HG03060 (cell line): ENCODE results near the gene TSPYL2.
A peak's percentile ranks its signal among the peaks of the same experiment; 100 is the strongest.

ENCODE experiments used
- ATAC-seq: cut with Tn5 transposase; IDR thresholded peaks from one replicate; pipeline ENCODE4 v1.9.1; 2021; ENCODE audit warnings: low read depth, moderate number of reproducible peaks; ENCODE audit not compliant: unreplicated experiment

The TSPYL2 gene

DNA sequence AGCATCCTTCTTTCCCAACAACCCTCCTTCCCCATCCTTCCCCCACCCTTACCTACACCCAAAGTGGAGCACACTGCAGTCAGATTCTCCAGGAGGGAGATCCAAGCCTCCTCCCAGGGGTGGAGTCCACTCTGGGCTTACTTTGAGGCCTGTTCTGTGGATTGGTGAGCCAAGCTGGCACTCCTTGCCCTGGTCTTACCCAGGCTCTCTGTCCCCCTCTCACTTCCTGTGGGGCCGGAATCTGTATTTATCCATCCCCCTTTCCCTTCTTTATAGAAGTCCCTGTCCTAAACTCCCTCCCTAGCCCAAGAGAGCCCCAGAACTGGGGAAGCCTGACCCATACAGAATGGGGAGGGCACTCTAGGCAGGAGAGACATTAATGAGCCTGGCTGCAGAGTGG, 3.2 kb upstream of the TSPYL2 start:
- ATAC-seq = no peak

DNA sequence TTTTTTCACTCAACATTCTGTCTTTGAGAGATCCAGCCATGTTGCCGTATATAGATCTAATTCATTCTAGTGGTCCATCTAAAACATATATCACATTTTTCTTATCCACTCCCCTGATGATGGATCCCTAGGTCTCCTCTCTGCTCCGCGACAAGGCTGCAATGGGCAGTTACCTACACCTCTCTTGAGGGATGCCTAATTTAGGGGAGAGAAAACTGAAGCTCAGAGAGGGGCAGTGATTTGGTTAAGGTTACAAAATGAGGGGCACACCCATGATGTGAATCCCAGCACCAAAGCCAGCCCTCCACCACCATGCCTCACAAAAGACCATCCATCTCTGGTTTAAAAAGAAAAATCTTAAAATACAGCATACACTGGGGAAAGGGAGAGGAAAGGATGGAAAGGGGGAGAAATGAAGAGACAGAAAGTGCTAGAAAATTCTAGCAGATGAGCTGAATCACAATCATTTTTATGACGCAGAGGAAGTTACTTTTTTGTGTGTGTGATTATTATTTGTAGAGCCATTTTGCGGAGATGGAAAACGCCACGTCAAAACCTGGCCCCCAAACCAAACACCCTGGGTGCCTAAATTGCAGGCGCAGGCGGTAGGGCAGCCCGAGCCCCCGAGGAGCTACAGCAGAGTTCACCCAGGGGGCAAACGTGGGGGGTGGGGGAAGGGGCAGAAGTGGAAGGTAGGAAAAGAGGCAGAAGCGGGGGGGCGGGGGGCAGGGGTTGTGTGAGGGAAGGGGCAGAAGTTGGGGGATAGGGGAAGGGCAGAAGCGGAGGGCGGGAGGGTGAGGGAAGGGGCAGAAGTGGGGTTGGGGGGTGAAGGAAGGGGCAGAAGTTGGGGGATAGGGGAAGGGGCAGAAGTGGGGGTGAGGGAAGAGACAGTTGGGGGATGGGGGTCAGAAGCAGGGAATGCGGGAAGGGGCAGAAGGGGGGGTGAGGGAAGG, 1.3 kb upstream of the TSPYL2 start:
- no peak for ATAC-seq

DNA sequence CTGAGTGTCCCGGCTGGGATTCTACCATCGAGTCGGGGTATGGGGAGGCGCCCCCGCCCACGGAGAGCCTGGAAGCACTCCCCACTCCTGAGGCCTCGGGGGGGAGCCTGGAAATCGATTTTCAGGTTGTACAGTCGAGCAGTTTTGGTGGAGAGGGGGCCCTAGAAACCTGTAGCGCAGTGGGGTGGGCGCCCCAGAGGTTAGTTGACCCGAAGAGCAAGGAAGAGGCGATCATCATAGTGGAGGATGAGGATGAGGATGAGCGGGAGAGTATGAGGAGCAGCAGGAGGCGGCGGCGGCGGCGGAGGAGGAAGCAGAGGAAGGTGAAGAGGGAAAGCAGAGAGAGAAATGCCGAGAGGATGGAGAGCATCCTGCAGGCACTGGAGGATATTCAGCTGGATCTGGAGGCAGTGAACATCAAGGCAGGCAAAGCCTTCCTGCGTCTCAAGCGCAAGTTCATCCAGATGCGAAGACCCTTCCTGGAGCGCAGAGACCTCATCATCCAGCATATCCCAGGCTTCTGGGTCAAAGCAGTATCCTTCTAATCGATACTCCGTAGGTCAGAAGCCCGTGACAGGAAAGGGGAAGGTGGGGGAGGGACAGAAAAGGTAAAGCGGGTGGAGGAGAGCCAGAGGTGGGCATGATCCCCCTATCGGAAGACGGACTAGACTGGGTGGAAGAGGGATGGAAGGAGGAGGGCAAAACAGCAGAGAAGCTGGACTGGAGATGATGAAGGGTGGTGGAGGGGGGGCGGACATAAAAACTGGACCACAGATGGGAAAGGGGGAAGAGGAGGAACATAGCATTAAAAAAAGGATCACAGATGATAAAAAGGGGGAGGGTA, 828 bp downstream of the TSPYL2 start:
- no peak for ATAC-seq

DNA sequence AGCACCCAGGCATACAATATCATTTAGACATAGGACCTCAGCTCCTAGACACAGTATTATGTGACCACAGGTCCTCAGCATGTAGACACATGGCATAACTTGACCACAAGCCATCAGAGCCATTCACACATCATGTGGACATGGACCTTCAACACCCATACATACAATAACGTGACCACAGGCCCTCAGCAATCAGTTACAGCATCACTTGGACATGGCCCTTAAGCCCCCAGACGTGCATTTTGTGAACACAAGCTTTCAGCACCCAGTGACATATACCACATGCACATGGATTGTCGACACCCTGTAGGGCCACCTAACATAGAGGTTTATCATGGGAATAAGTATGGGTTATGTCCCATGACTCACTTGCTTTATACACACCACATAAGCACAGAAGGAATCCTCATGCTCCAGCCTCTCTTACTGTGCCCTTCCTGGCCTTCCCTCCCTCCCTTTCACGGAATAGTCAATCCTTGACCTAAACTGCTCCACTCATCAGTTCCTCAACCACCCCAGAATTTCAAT, 1.9 kb downstream of the TSPYL2 start:
- no peak for ATAC-seq

DNA sequence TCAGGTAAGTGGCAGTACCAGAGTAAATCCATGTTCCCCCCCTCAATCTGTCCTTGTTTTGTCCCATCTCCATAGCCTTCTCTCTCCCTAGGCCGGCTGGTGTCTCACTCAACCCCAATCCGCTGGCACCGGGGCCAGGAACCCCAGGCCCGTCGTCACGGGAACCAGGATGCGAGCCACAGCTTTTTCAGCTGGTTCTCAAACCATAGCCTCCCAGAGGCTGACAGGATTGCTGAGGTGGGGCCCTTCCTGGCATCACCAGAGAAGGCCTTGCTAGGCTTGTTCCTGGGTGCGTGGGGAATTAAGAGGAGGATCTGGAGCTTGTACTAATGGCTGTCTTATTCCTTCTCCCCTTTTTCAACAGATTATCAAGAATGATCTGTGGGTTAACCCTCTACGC, 2.7 kb downstream of the TSPYL2 start:
- no peak for ATAC-seq

DNA sequence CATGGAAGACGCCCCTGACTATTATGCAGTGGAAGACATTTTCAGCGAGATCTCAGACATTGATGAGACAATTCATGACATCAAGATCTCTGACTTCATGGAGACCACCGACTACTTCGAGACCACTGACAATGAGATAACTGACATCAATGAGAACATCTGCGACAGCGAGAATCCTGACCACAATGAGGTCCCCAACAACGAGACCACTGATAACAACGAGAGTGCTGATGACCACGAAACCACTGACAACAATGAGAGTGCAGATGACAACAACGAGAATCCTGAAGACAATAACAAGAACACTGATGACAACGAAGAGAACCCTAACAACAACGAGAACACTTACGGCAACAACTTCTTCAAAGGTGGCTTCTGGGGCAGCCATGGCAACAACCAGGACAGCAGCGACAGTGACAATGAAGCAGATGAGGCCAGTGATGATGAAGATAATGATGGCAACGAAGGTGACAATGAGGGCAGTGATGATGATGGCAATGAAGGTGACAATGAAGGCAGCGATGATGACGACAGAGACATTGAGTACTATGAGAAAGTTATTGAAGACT, 3.6 kb downstream of the TSPYL2 start:
- no peak for ATAC-seq

DNA sequence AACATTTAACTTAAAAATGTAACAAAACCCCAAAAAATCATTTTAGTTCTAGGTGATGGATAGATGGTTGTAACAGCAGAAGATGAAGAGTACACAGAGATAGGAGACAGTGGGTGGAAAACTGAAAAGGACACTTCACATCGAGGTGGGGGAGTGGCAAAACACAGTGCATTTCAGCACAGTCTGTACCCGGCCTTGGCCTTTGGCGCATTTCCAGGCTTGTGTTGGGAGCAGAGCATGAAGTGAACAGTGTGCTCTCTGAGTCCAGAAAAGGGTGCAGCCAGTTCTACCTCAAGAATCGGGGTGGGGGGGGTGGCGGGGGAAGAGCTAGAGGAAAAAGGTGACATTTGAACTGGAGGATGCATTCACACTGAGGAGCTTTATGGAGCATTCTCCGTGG, 4.3 kb downstream of the TSPYL2 start:
- ATAC-seq = no peak

DNA sequence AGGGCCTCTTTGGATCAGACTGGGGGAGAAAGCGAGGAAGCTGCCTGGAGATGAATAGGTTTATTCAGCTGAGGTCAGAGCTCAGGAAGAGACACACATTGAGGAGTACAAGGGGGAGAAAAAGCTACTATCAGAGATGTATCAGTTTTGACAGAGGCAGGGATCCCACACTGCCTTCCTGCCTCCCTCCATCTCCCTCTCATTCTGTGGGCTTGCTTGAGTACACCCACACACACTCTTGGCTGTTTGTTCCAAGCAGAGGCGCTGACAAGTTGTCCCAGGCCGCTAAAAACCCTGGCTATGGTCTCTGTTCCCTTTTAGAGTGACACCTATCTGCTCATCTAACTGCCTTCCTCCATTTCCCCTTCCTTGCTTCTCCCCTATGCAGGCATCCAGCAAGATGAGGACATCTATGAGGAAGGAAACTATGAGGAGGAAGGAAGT, 5.2 kb downstream of the TSPYL2 start:
- no peak for ATAC-seq

DNA sequence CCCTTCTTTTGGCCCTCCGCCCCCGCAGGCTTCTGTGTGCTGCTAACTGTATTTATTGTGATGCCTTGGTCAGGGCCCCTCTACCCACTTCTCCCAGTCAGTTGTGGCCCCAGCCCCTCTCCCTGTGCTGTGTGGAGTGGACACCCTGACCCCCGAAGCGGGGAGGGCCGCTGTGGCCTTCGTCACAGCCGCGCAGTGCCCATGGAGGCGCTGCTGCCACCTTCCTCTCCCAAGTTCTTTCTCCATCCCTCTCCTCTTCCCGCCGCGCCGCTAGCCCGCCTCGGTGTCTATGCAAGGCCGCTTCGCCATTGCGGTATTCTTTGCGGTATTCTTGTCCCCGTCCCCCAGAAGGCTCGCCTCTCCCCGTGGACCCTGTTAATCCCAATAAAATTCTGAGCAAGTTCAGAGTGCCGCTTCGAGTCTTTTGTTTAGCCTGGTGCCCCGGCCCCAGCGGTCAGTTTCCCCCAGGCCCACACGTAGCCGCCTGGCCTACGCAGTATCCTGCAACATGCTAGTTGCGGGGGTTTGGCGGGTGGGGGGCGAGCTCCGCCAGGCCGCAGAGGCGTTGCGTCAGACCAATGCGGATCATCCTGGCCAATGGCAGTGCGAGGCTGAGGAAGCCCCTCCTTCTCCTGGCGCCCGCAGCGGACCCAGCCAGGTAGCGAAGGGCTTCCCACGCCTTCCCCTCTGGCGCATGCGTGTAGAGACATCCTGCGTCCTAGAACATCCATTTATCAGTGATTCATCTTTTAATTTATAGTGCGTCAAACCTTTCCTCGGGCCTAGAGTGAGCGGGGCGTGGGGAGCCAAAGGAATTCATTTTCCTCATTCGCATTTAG, 6.2 kb downstream of the TSPYL2 start:
- no peak for ATAC-seq

DNA sequence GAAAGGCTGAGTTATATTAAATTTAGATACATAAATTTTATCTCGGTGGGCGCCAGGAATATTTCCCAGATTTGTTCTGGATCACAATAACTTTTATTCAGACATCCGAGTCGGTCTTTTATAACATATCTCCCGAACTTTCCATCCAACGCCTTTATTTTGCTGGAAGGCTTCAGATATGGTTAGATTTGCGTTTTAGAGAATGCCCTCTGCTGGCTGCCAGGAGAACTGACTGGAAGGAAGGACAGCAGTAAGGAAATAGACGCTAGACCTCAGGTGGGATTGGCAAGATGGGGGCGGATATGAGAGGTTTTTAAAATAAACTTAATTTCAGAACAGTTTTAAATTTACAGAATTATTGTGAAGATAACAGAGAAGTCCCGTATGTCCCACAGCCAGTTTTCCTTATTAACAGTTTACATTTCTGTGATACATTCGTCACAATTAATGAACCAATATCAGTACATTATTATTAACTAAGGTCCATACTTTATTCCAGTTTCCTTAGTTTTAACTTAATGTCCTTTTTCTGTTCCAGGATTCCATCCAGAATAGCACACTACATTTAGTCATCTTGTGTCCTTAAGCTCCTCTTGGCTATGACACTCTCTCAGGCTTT, 7.2 kb downstream of the TSPYL2 start:
- ATAC-seq = no peak

DNA sequence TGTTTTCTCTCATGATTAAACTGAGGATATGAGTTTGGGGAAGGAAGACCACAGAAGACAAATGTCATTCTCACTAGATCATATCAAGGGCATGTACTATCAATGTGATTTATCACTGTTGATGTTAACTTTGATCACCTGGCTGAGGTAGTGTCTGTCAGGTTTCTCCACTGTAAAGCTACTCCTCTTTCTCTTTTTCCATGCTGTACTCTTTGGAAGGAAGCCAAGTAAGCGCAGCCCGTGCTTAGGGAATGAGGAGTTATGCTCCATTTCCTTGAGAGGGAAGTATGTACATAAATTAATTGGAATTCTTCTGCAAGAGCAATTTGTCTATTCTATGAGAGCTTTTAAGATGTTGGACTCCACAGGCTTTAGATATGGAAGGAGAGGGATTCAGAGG, 7.8 kb downstream of the TSPYL2 start:
- no peak for ATAC-seq

DNA sequence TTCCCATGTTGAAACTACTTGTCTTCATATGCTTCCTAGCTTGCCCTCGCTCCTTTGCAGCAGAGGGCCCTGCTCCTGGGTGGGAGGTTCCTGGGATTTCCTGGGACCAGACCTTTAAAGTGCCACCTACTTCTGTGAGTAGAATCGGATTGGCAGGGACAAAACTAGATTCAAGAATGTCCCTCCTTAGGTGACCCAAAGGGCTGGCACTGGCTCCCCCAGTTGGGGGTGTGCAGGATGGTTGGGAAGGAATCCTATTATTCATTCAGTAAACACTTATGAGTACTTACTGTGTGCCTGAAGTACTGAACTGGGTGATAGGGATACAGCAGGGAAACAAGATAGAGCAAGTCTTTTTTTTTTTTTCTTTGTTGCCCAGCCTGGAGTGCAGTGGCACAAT, 9.2 kb downstream of the TSPYL2 start:
- no peak for ATAC-seq

DNA sequence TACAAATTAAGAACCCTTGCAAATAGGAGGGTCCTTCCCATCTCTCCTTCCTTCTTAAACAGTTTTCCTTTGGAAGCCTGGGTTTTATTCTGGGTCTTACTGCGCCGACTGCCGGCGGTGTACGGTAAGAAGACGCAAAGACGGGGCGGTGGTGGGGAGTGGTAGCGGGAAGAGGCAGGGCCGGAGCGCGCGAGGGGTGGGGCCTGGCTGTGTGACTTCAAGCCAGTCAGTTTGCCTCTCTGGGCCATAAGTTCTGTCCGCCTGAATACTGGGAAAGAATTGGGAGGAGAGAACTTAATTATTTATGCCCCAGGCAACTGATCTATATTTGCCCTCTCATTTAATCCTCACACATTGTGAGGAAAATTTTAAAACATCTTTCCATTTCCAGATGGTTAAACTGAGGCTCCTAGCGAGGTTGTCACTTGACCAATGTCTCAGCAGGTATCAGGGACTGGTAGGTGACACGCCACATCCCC, 11.0 kb downstream of the TSPYL2 start:
- no peak for ATAC-seq

DNA sequence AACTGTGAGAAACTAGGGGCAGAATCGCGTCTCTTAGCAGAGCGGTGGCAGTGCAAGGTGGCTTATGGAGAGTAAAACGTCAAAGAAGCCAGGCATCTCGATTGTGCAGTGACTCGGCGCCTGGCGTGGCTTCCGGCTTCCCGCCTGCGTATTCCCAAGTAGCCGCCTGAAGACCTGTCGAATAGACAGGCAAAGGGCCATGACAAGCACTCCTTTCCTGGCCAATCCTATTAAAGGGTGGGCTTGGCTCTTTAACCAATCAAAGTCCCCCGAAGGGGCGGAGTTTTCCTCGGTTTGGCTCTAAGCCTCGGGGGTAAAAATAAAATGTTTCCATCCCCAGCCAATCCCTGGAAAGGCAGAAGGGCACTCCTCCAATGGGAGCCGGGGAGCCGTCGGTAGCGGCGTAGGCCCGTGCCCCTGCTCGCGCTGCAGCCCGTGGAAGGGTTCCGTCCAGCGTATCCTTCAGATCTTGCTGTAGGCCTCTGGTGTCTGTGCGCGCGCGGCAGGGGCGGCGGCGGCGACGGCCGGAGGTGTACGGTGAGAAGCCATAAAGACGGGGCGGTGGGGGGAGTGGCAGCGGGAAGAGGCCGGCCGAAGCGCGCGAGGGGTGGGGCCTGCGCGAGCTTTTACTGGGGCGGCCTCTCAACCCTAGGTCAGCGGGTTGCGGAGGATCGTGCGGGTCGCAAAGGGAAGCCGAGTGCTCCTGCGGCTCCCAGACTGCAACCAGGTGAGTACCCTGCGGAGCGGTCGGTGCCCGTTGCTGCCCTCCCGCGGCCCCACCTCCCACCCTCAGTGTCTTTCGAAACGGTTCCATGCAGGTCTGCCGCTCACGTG, 11.8 kb downstream of the TSPYL2 start, which contains the start of gene KANTR:
Gene KANTR, plus strand, starts transcription at position 395 of the 834 bp plus-strand sequence. CDS start 30,131 bp downstream, outside the sequence.
- peak; percentile 79 for ATAC-seq

DNA sequence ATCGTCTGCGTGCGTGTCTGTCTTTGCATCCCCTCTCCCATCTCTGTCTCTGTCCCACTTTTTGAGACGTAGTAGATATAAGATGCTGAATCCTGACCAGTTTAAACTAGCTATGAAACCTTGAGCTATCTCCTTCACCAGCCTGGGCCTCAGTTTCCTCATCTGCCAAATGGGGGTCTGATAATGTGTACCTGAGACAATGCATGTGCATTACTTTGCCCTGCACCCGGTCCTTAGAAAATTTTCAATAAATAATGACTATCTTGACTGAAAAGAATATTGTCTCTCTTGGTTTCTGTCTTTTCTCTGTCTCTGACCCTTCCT, 12.4 kb downstream of the TSPYL2 start:
- no peak for ATAC-seq

DNA sequence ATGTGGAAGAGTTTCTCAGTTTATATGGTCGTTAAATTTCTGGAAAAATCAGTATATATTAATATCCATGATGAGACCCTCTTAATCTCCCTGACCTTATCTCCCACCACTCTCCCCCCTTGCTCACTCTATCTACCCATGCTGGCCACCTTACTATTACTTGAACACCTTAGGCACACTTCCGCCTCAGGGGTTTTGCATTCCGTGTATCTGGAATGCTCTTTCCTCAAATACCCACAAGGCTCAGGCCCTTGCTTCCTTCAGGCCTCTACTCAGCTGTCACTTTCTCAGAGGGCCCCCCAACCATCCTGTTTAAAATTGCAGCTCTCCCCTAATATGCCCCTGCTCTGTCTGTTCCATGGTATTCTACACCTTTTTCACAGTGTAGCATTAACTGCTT, 13.6 kb downstream of the TSPYL2 start:
- no peak for ATAC-seq

DNA sequence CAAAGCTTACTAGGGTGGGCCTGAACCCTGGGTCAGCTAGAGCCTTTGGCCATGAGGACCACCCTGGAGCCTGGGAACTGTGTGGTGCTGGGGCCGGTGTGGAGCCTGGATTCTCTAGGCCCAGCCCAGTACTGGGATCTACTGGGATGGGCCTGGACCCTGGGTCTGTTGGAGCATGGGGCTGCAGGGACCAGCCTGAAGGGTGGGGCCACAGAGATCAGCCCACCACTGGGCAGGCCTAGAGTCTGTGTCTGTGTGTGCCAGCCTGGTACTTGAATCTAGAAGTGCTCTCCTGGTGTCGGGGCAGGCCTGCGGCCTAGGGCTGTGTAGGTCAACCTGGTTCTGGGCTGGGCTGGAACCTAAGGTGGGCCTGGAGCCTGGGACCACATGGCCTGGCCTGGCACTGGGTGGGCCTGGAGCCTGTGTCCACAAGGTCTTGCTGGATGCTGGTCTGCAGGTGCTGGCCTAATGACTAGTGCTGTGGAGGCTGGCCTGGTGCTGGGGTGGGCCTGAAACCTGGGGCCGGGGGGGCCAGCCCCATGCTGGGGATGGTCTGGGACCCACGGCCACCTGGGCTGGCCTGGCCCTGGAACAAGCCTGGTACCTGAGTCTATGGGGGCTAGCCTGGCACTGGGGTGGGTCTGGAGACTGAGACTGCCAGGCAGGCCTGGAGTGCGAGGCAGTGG, 32.8 kb downstream of the TSPYL2 start:
- no peak for ATAC-seq

DNA sequence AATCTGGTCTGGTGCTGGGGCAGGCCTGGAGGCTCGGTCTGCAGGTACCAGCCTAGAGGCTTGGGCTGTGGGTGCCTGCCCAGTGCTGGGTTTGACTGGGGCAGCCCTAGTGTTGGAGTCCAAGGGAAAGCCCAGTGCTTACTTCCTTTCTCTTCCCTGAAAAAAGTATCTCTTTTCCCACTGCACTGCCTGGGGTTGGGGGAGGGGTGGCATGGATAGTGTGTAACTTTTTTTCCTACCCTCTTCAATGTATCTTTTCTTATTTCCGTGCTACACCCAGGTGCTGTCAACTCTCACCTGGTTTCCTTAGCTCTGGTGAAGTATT, 33.3 kb downstream of the TSPYL2 start:
- ATAC-seq = no peak
